GM21526 (cell line): ENCODE data around the gene AUTS2.

Experiments used
- ATAC-seq: cut with Tn5 transposase; IDR thresholded peaks from one replicate; pipeline ENCODE4 v1.9.1; 2021; ENCODE audit warnings: moderate library complexity; ENCODE audit not compliant: unreplicated experiment, low FRiP score

The AUTS2 gene

GRCh38 chr7:70539205-70539604, 940.9 kb downstream of the AUTS2 start:
- no peak for ATAC-seq

GRCh38 chr7:70539617-70540016, 941.3 kb downstream of the AUTS2 start:
- no peak for ATAC-seq

- no peak for ATAC-seq
These were observed 942.4 kb downstream of the AUTS2 start for GRCh38 chr7:70540641-70541040.

DNA sequence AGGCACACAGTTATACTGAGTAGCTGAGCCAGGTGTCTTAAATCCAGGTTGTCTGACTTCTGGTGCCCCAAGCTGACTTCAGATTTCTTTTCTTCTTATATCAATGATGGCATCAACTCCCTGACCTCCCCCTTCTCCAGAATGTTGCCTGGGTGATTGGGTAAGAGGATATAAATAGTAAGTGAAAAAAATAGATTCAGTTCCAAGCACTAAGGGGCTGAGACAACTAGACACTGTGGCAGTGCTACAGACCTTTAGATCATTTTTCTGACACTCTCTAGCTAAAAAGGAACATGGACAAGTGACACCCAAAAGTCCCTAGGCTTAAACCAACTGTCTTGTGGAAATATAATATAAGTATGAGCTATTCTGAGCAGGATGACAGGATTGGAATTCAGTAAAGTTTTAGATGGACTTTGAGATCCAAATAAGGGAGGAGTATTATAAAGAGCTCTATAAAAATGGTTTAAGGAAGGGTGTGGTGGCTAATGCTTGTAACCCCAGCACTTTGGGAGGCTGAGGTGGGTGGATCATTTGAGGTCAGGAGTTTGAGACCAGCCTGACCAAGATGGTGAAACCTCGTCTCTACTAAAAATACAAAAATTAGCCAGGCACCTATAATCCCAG, 944.6 kb downstream of the AUTS2 start:
- ATAC-seq = no peak

GRCh38 chr7:70544016-70544415, 945.7 kb downstream of the AUTS2 start:
- ATAC-seq = no peak

DNA sequence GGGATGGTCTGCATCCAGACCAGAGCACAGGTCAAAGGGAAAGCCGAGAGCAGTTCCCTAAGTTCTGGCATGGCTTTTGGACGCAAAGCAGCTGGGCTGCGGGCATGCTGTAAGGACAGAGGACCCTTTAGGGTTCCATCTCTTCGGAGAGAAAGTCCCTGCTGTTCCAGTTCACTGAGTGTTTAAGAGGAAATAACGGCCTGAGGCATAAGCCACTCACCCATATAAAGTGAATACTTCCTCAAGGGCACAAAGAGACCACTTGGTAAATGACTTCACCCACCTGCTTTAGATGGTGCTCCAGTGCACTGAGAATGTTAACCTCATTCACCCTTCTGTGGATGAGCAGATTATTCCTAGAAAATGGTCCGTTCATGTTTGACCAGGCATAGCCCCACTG, 946.9 kb downstream of the AUTS2 start:
- no peak for ATAC-seq

DNA sequence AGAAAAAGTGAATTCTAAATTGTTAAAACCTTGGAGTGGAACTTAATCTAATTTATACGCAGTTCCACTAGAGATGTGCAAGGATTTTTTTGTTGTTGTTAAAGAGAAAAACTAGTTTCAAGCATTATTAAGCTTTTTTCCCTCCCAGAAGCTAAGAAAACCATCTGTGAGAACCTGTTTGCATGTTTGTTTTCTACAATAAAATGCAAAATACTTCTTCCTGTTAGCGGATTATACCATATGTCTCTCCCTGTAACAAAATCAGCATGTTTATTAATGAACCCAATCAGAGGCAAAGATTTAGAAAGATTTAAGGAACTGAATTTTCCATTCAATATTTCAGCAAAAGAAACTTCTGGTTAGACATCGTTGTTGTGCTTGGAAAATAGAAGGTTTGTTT, 953.9 kb downstream of the AUTS2 start:
- ATAC-seq = no peak

- no peak for ATAC-seq
These were observed 955.1 kb downstream of the AUTS2 start for GRCh38 chr7:70553364-70553763.

GRCh38 chr7:70554646-70555045, 956.4 kb downstream of the AUTS2 start:
- no peak for ATAC-seq

DNA sequence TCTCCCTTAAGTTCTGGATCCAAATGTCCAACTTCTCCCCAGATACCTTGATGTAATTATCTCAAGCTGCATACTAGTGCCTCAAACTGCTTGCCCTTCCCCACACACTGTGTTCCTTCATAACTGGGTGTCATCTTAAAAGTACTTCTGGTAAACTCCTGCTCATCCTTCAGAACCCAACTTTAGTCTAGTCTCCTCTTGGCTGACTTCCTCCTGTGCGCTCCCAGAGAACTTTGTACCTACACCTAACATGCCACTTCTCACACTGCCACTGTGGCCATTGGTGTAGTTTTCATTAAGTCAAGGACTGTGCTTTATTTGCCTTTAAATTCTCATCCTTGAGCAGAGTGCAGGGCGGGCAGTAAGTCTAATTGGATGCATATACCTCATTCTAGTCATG, 958.5 kb downstream of the AUTS2 start:
- no peak for ATAC-seq

- ATAC-seq = no peak
These were observed 959.1 kb downstream of the AUTS2 start for GRCh38 chr7:70557338-70557737.

DNA sequence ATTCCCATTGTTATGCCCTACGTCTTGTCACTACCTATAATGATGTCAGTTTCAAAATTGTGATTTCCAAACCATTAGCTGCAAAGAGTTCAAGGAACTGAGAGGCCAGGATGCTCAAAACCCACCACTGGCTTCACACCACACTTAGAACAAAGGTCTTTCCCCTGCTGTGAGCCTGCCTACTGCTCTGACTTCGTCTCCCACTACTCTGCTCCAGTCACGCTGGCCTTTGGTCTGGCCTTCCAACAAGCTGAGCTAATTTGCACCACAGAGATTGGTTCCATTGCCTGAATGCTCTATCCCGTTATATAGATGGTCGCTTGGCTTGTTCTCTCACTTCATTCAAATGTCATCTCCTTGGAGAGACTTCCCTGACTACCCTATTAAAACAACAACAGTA, 961.5 kb downstream of the AUTS2 start:
- no peak for ATAC-seq

- no peak for ATAC-seq
These were observed 965.7 kb downstream of the AUTS2 start for GRCh38 chr7:70563960-70564359.

- ATAC-seq = no peak
These were observed 967.6 kb downstream of the AUTS2 start for GRCh38 chr7:70565721-70566370.

- no peak for ATAC-seq
These were observed 968.4 kb downstream of the AUTS2 start for GRCh38 chr7:70566671-70567070.

- ATAC-seq = no peak
These were observed 970.5 kb downstream of the AUTS2 start for GRCh38 chr7:70568674-70569334.

DNA sequence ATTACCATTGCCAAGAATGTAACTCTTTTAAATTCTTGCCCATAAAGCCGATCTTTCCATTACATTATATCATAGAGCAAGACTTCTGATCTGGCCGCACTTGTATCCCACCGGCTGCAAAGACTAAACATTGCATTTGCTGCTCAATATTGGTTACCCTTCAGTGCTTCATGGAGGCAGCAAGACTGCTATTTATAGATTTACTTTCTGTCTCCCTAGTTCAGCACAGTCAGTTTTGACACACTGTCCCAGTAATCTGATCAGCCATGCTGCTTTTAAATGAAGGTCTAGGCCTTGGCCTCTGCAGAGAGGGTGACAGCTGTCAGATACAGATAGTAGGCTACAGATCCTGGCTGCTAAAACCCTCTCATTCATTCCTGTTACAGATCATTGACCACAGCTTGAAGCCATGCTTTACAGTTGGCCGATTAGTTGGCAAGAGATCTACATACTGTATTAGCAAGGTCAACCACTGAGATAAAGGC, 971.1 kb downstream of the AUTS2 start:
- ATAC-seq = no peak

GRCh38 chr7:70570029-70570428, 971.8 kb downstream of the AUTS2 start:
- ATAC-seq = no peak

- ATAC-seq = no peak
These were observed 972.7 kb downstream of the AUTS2 start for GRCh38 chr7:70570961-70571360.

DNA sequence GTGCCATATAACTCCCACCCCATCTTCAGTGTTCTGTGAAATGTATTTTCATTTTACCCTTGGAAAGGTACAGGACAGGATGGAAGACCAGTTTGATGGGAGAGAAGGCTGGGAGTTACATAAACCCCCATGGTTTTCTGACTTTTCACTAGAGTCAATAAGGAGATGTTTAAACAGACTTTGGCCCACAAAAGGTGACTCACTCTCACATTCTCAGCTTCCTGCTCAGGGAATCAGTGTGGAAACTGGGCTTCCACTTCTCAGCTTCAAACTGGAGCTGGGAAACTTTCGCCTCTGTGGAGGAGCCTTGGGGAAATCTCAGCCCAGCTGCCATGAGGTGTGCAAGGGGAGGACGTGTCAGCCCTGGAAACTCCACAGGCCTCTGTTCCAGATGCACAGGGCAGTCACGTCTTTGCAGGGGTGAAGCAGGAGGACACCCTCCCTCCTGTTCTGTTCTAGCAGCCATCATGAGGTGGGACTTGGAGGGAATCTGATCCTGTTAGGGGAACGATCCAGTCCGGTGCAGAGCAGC, 973.2 kb downstream of the AUTS2 start:
- no peak for ATAC-seq

DNA sequence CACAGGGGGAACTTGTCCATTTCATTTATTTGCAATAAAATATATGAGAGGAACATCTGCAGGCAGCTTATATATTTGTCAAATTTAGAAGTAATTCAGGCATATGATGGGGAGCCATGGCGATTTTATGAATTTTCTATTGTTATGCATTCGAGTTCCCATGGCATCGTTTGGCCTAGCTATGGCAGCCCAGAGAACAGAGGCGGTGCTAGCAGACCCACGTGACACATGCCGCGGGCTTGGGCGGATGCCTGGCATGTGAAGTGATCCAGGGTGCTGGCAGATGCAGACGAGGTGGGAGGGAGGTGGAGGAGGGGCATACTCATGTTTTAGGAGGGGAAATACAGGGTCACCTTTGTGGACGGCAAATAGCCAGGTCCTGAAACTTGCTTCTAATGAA, 973.7 kb downstream of the AUTS2 start:
- ATAC-seq = no peak

DNA sequence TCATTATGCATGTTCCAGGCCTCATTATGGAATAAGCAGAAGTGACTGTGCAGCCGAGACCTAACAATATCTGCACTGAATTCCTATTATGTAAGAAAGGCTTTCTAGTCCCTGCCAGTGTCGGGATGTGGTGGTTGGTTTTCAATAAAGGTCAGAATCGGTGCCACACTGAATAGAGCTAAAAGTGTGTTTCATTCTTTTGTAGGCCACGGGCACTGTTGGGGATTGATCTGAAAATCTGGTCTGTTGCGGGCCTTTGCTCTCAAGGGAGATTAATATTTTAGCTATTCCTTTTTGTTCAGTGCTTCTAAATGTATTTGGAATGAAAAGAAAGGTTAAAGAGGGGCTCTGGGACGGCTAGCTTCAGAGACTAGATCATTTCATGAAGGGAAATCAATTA, 974.3 kb downstream of the AUTS2 start:
- ATAC-seq = no peak
